ENCODE data around the gene HP1BP3. TPM values are rescaled to one million over a fixed set of nuclear protein-coding genes. Genes with fewer than 3 reads are reported as not detected.

HP1BP3 gene
- total RNA-seq, 1 donor from 2014 or later: 147 TPM

DNA sequence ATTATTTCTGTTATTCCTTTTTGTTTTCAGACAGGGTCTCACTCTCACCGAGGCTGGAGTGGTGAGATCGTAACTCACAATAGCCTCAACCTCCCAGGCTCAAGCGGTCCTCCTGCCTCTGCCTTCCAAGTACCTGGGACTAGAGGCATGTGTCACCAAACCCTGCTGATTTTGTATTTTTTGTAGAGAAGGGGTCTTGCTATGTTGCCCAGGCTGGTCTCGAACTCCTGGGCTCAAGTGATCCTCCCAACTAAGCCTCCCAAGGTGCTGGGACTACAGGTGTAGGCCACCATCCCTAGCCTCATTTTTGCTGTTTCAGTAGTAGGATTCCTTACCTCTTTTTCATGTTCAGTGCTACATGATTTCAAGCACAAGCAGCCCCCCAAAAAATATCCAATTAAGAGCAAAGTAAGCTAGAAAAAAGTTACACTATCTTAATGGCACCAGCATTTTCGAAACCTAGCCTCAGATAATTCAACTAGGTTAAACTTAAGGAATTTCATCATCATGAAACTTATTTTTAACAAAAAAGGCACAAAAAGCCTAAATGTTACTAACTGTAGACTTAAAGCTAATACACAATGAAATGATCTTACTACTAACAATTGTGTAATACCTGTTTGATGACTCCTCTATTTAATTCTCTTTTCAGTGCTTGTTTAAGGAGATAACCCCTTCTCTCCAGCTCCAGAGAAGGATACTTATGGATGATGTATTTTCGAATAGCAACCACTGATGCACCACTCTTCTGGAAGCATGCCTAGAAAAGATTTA lies 16.6 kb downstream of the HP1BP3 start:
- no peak for ATAC-seq

DNA sequence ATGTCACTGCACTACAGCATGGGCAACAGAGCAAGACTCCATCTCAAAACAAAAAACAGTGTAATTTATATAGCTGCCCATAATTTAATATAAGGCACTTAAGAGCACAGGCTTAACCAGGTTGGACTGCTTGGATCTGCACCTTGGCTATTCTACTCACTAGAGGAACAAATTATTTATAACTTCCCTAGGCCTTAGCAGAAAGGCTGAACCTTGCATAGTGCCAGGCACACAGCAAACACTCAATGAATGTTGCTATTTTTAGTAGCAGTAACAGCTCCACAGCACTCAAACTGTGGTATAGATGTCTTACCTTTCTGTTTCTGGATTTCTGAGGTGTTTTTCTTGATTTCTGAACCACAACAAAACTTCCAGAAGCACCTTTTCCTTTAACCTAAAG lies 19.8 kb downstream of the HP1BP3 start:
- ATAC-seq: no peak

DNA sequence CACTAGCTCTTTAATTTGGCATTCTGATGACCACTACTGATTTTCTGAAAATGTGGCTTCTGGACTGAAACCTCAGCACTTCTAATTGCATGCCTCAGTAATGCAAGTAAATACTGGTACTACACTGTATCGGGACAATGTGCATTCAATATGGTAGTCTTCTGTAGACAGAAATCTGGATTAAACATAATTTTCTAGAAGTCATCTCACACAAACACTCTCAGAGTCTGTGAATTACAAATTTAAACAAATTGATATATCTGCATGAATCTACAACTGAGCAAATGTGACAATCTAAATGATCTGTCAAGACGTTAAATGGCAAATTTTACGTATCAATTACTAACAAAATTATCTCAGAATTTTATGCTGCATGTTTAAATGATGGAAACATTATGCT lies 23.7 kb downstream of the HP1BP3 start:
- no peak for ATAC-seq

DNA sequence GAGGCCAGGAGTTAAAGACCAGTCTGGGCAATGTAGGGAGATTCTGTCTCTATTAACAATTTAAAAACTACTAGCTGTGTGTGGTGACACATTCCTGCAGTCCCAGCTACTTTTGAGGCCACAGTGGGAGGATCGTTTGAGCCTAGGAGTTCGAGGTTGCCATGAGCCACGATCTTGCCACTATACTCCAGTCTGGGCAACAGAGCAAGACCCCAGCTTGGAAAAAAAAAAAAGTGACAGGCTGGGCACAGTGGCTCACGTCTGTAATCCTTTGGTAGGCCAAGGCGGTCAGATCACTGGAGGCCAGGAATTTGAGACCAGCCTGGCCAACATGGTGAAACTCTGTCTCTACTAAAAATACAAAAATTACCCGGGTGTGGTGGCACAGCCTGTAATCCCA lies 26.8 kb downstream of the HP1BP3 start:
- no peak for ATAC-seq

DNA sequence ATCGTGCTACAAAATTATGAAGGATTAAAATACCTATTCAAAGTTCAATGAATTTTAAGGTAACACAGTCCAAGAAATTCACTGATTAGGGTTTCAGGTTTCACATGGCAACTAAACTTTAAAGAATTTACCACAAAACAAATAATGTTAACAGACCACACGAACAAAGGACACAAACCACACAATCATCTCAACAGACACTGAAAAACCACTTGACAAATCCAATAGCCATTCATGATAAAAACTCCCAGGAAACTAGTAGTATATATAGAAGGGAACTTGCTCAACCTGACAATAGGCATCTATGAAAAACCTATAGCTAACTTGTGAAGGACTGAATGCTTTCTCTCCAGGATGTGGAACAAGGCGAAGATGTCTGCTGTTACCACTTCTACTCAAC lies 33.5 kb downstream of the HP1BP3 start:
- ATAC-seq: no peak

DNA sequence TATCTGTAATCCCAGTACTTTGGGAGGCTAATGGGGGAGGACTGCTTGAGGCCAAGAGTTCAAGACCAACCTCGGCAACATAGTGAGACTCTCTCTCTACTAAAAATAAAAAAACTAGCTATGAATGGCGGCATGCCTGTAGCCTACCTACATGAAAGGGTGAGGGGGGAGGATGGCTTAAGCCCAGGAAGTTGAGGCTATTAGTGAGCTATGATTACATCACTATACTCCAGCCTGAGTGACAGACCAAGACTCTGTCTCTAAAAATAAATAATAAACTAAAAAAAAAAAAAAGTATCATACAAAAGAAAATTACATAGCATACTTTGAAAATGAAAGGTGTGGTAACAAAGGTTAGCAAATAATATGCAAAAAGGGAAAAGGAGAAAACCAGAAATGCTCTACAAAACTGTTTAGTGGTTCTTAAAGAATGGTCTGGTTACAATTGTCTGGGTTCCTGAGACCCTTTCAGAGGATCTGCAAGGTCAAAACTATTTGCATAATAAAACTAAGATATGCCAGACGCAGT lies 35.6 kb downstream of the HP1BP3 start:
- no peak for ATAC-seq

DNA sequence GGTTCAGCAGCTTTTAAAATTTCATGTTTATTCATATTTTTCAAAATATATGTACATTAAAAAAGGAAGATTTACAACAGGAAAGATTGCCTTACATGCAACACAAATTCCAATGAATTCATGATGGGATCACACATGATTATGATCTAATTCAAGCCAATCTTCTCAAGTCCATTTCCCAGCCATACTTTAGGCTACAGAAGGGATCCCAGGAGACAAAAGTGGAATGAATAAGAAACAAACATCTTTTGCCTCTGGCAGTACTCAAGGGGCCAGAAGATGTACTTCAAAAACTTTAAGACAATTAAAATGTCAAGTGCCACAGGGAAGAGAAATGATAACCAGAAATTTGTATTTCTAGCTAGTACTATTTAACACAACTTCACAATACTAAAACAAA lies 44.4 kb downstream of the HP1BP3 start:
- no peak for ATAC-seq

DNA sequence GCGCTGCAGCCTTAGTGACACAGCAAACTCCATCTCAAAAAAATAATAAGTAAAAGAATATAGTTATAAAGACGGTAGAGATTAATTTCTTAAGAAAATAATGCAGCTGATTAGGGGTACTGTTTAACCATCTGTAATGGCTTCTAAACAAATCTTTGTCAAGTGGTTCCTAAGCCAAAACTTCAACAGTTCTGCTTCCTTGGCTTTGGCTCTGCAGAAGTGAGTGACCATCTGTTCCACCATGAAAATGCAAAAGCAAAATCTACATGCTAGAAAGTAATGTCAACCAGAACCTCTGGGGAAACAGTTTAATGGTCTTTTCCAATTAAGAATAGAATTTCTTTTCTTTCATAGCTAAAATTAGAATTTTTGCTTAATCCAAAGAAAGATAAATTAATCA lies 46.3 kb downstream of the HP1BP3 start:
- ATAC-seq: no peak

DNA sequence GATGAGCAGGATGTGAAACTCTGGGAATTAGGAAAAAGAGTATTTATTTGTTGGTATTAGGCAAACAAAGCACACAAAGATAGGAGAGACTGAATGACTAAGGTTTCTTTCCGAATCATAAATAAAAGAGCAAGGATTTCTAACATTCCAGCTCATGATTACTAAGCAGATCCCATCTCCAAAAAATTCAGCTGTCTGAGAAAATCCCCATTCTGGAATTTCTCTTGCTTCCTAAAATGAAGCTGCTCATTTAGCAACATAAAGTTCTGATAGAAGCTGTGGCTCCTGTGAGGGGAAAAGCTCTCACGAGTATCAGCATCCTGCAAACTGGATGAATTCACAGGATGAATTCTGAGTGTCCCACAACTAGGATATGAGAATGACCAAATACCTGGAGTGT lies 47.9 kb downstream of the HP1BP3 start:
- ATAC-seq: no peak

DNA sequence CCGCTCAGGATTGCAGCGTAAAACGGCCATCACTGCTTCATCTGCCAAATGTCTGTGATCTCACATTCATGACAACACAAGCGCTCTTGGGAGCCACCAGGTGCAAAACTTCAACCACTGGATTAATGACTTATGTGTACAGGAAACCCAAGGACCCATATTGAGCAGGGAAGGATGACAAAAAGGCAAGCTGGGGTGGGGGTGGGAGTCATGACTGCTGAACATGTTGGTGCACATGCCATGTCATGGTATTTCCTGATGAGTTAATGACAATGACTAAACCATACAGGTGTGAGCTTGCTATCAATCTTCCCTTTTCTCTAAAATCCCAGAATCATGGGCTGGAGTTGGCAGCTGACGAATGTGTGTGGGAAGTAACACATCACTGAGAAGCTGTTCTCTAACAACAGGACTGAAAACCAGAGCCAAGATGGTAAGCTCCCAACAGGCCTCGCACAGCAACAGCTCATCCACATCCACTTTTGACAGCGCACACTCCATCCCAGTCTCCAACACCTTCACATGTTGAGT lies 51.5 kb downstream of the HP1BP3 start:
- peak; percentile 83 for ATAC-seq

DNA sequence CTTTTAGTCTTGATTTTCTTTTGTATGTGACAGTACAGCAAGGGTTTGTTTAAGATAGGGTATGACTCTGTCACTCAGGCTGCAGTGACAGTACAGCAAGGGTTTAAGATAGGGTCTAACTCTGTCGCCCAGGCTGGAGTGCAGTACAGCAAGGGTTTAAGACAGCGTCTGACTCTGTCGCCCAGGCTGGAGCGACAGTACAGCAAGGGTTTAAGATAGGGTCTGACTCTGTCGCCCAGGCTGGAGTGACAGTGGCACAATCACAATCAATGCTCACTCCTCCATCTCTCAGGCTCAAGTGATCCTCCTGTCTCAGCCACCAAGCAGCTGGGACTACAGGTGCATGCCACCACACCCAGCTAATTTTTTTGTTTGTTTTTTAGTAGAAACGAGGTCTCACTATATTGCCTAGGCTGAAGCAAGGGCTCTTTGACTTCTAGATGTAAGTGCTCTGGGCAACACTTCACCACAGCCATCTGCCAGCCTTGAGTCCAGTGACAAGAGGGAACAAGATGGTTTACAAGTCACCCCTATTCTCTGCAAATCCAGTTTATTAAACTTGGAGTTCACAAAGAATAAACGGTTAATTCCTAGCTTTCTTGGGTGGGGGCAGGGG lies 53.6 kb downstream of the HP1BP3 start:
- ATAC-seq: no peak

DNA sequence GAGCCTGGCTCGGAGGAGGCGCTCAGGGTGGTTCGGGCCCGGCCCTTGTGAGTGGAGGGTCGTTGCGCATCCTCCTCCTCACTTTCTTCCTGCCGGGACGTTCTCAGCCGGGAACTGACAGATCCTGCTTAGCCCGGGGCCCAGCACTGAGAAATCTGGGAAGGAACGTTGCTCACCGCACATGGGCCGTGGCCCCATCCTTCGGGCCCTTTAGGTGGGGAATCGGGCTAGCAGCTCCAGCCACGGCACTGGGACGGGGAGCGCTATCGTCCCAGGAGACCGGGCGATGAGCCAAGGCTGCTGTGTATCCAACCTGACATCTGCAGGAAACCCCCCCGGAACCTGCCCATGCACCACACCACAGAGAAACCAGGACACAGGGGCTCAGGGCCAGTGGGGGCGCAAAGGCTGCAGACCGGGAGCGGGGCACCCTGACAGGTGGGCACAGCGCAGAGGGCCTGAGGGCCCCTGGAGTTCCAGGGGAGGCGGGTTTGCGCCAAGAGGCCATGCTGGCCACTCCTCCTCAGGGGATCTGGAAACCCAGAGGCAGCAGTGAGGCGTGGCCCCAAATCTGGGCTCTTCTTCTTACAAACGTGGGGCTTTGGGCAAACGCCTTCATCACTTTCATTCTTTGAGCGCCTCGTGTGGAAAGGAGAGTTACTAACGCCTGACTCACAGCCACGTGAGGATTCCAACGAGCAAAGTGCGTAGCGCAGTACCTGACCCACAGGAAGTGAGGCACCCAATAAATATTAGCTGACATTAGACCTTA lies 54.3 kb downstream of the HP1BP3 start, which contains the start of gene SH2D5:
Gene SH2D5 (minus strand): TSS at position 116 of the 772 bp plus-strand sequence. CDS start 4,659 bp downstream, outside the sequence.
- ATAC-seq: peak; percentile 75

DNA sequence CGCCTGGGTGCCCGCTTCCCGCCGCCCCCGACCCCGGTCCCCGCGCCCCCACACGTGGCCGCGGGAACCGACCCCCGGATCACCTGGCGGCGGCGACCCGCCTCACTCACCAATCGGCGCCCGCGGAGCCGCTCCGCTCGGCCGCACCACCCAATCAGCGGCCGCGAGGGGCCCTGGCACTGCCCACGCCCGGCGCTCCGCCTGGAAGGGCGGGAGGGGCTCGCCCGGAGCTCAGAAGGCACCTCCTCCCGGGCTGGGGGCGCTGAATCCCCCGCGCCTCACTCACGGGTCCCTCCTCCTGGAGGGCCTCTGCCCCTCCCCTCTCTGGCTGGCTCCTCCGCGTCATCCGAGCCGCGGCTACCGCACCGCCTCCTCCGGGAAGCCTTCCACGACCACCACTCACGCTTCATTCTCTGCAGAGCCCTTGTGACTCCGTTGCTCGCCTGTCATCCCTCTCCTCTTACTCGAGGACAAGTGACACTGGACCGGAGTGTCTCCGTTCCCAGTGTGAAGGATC lies 55.0 kb downstream of the HP1BP3 start:
- peak; percentile 2 for ATAC-seq

DNA sequence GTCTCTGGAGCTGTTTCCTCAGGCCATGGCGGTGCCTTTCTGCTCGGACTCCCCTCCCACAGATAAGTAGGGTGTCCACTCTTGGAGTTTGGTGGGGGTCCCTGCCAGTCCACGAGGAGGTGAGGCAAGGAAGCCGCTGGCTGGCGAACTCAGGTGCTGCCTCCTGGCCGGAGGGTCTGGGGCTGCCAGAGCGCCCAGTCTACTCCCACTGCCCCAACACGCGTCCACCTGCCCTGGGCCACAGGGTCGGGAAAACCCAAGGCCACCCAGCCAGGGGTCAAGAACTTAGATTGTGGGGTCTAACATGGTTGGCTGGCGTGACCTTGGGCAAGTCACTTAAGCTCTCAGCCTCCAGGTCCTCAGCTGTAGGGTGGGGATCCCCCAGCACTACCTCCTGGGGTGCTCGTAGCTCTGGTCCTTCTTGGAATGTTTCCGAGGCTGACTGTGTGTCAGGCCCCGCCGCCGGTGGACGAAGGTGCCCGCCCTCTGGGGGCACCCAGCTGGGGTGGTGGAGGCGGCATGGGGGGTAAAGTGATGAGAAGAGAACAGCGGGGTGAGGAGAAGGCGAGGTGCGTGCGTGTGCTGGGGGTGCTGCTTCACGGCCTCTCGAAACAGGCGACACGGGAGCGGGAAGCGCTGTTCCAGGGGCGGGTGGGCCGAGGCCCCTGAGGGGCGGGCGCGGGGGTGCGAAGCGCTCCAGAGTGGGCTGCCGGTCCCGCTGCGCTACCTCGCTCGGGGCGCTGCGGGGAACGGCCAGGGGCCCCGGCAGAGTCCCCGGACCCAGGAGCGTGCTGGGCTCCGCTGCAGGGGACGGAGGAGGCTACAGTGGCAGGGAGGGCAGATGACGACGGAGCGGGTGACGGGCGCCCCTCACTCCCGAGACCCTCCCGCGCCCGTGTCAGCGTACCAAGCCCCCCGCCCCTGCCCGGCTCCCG lies 55.8 kb downstream of the HP1BP3 start:
- ATAC-seq: no peak

DNA sequence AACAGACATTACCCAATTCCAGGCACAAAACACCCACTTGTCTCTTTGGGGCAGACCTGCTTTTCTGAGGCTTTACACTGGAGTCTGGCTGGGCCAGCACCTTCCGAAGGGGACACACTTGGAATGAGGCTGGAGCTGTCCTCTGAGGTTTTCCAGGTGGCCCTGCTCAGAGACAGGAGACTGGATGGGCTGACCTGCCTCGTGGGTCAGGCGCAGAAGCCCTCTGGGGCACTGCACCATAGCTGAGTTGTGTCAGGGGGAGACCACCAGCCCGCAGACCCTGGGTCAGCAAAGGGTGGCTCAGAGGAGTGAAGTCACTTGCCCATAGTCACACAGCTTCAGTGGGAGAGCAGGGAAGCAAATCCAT lies 56.4 kb downstream of the HP1BP3 start:
- no peak for ATAC-seq

DNA sequence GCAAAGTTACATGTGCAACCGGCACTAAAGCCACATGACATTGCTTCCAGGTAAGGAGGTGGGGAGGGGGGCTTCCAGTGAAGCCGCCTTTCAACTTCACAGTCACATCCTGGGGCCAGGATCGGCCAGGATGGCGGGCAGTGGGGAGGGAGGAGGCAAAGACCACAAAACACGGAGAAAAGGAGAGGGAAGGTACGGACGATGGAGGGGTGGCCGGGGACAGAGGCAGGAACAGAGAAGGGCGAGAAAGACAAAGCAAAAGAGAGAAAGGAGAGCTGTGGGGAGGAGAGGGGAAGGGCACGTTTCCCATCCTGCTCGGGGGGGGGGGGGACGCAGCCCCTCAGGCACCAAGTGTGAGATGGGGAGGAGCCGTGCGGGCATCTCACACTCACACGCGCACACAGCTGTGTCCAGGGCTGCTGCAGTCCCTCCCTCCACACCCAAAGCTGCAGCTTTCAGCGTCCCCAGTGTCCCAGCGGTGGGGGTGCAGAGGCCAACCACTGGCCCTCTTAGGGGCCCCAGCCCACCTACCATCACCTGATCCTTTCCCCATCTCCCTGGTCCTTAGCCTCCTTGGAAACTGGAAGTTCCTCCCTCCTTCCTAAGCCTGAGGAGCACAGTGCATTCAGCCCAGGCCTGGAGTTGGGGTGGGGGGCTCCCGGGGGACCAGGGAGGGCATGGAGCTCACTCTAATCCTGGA lies 57.0 kb downstream of the HP1BP3 start:
- no peak for ATAC-seq

DNA sequence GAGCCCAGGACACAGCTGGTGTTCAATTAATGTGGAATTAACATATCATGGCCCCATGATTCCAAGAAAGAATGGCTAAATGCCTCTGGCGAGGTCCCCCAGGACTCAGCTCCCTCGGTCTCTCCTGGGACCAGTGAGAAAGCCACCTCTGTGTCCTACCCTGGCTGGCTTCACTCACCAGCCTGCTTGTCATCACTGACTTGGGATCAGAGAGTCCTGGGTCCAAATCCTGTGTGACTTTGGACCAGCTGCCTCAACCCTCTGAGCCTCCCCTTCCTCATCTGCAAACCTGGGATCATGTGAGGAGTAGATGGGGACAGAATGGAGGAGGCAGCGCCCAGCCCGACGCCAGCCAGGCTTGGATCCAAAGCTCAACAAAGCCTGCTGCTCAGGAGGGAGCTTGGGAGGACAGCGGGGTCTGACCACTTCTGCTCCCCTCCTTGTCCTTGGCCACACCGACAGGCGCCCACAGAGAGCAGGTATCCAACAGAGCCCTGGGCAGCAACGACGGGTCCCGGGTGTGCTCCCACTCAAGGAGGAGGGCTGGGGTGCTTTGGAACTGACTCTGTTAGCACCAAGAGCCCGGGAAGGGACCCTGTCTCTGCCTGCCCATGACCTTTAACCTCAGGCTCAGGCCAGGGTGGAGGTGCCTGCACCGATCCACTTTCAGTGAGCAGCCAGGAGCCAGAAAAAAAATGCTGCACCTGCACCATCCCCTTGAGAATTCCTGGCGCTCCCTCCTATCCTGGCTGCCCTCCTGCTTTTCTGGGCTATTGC lies 57.8 kb downstream of the HP1BP3 start:
- ATAC-seq: no peak

DNA sequence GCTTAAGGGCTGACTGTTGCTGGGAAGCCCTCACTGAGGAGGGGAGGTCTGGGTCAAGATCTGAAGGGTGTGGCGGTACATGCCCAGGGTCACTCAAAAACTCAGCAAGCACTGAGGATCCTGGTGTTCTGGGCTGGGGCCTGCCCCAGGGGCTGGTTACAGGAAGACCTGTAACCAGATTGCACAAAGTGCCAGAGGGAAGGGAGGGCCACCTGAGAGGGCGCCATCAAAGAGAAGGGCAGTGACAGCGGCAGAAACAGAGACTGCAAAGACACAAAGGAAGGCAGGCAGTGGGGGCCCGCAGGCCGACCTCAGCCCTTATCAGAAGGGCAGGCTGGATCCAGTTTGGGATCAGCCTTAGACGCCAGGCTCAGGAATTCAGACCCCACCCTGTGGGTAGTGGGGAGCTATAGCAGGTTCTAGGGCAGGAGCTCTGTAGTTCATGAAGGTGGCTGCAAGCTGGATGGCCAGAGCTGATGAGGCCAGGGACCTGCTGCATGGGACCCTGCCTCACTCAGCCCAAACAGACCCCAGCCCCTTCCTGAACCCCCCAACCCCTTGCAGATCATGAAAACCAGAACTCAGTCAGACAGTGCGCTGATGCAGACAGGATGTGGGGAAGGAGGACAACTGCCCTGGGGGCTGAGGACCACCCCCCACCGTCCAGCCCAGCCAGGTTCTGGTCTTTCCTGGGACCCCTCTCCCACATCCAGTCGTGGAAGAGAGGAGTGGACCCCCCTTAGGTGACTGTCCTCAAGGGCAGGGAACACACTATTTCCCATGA lies 58.5 kb downstream of the HP1BP3 start:
- ATAC-seq: no peak

DNA sequence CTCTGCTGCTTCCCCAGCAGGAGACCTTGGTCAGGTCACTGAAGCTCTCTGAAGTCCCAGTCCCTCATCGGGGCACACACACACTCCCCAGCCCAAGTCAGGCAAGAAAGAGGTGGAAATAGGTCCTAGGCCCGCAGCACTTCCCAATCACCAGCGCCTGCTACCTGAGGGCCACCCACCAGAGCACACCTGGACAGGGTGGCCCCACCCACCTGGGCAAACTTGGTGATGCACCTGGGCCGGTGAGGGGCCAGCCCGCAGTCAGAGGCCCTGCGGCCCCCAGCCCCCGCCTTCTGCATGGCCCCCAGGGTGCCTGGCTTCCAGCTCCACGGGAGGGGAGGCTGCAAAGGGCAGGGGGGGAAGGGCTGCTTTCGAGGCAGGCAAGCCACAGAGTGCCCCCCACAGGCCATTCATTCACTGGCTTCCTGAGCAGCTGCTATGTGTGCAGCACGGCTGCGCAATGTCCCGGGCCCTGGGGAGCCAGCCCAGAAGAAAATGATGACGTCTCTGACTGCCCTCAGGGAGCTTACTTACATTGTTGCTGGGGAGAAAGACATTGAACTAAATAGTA lies 59.3 kb downstream of the HP1BP3 start:
- ATAC-seq: no peak
